GM12878 (cell line): Measurements from ENCODE around the gene LTB.

Experiments
- ATF7 ChIP-seq: fragments of 450-650 bp; IDR thresholded peaks from 2 replicates; pipeline ENCODE4 v1.6.1; 2016; ENCODE audit warnings: low read depth, mild to moderate bottlenecking
- EZH2 ChIP-seq: IDR thresholded peaks from 2 replicates; pipeline ENCODE4 v1.6.1; 2012; ENCODE audit warnings: low read depth, mild to moderate bottlenecking, control low read depth, inconsistent platforms, low read length, borderline replicate concordance; ENCODE audit not compliant: control insufficient read depth
- JUND ChIP-seq: IDR thresholded peaks from 2 replicates; pipeline ENCODE4 v1.6.1; 2012; ENCODE audit warnings: low read depth, mild to moderate bottlenecking, low read length, improper control_type of control experiment, moderate library complexity
- NBN ChIP-seq: fragments of 450-650 bp; IDR thresholded peaks from 2 replicates; pipeline ENCODE4 v1.6.1; 2016
- NFYB ChIP-seq: IDR thresholded peaks from 2 replicates; pipeline ENCODE4 v1.6.1; 2011; ENCODE audit warnings: low read depth, mild to moderate bottlenecking, low read length, improper control_type of control experiment, moderate library complexity; ENCODE audit not compliant: insufficient read depth
- SIX5 ChIP-seq: IDR thresholded peaks from 2 replicates; pipeline ENCODE4 v1.6.1; 2011; ENCODE audit warnings: mild to moderate bottlenecking, low read depth, low read length, moderate library complexity; ENCODE audit not compliant: severe bottlenecking
- SMAD1 ChIP-seq: fragments of 450-650 bp; IDR thresholded peaks from 2 replicates; pipeline ENCODE4 v1.6.1; 2018; ENCODE audit warnings: mild to moderate bottlenecking, low read depth; ENCODE audit not compliant: partially characterized antibody
- STAT1 ChIP-seq: fragments of 450-650 bp; conservative IDR thresholded peaks from 2 replicates; pipeline ENCODE4 v1.6.1; 2014; ENCODE audit warnings: antibody characterized with exemption, mild to moderate bottlenecking
- YY1 ChIP-seq: IDR thresholded peaks from 2 replicates; pipeline ENCODE4 v1.6.1; 2011; ENCODE audit warnings: low read depth, mild to moderate bottlenecking, low read length
- TF ChIP-seq, protein P1 (sequence below), 3 experiments: IDR thresholded peaks in 2 of 3; conservative IDR thresholded peaks in 1 of 3; 2 replicates each; pipeline ENCODE4 v1.5.1; 2011; ENCODE audit warnings: low read depth in 3 of 3, low read length in 3 of 3, mild to moderate bottlenecking in 3 of 3, control low read depth in 2 of 3, moderate library complexity in 2 of 3, inconsistent platforms in 1 of 3, mixed read lengths in 1 of 3; ENCODE audit not compliant: control insufficient read depth in 2 of 3, insufficient read depth in 1 of 3; ENCODE audit errors: extremely low read depth in 1 of 3
- TF ChIP-seq, protein P2 (sequence below): IDR thresholded peaks from 2 replicates; pipeline ENCODE4 v1.6.1; 2012; ENCODE audit warnings: low read depth, low read length, improper control_type of control experiment

DNA sequence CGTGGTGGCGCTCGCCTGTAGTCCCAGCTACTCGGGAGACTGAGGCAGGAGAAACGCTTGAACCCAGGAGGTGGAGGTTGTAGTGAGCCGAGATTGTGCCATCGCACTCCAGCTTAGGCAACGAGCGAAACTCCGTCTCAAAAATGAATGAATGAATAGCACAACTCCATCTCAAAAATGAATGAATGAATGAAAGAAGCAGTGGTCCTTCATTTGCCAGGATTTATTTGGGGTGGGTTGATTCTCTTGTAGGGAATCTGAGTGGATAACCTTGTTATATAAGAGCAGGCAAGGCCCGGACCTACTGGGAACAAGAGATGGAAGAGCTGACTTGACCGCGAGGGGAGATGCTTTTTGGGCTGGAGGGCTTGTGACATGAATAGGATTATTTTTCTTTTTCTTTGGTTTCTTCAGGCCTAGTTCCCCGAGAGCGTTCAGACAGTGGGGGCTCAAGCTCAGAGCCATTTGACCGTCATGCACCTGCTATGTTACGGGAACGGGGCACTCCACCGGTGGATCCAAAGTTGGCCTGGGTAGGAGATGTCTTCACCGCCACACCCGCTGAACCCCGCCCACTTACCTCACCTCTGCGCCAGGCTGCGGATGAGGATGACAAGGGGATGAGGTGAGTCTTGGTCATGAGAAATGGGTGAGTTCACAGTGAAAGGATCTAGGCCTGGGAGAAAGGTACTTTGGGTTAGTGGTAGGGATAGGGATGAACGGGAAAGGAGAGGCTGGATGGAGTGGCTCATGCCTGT lies 48.1 kb upstream of the LTB start:
- TF ChIP-seq, protein P1, sequence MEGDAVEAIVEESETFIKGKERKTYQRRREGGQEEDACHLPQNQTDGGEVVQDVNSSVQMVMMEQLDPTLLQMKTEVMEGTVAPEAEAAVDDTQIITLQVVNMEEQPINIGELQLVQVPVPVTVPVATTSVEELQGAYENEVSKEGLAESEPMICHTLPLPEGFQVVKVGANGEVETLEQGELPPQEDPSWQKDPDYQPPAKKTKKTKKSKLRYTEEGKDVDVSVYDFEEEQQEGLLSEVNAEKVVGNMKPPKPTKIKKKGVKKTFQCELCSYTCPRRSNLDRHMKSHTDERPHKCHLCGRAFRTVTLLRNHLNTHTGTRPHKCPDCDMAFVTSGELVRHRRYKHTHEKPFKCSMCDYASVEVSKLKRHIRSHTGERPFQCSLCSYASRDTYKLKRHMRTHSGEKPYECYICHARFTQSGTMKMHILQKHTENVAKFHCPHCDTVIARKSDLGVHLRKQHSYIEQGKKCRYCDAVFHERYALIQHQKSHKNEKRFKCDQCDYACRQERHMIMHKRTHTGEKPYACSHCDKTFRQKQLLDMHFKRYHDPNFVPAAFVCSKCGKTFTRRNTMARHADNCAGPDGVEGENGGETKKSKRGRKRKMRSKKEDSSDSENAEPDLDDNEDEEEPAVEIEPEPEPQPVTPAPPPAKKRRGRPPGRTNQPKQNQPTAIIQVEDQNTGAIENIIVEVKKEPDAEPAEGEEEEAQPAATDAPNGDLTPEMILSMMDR (IDR thresholded peaks at IDR 0.05 in 2 of 3, conservative IDR thresholded peaks at IDR 0.05 in 1 of 3; ENCODE audit: control insufficient read depth in 2 of 3, extremely low read depth in 1 of 3, insufficient read depth in 1 of 3, low read depth in 3 of 3, low read length in 3 of 3), result no peak
- no peak for TF ChIP-seq ATF7
- no peak for TF ChIP-seq SMAD1
- TF ChIP-seq YY1, result no peak
- TF ChIP-seq JUND, result no peak
- TF ChIP-seq SIX5, result no peak
- no peak for TF ChIP-seq NBN
- TF ChIP-seq STAT1, result no peak
- TF ChIP-seq, protein P2, sequence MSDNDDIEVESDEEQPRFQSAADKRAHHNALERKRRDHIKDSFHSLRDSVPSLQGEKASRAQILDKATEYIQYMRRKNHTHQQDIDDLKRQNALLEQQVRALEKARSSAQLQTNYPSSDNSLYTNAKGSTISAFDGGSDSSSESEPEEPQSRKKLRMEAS, result no peak
- no peak for TF ChIP-seq EZH2
- no peak for TF ChIP-seq NFYB
